NCI-H2227 treated with DMSO at 0.1 percent for 48 hours (cell line): ENCODE data around the gene ARHGAP42.

Experiments used
- DNase-seq: peaks from one replicate; lab custom pipeline; 2025; lab: John Stamatoyannopoulos, UW

ARHGAP42 gene

DNA sequence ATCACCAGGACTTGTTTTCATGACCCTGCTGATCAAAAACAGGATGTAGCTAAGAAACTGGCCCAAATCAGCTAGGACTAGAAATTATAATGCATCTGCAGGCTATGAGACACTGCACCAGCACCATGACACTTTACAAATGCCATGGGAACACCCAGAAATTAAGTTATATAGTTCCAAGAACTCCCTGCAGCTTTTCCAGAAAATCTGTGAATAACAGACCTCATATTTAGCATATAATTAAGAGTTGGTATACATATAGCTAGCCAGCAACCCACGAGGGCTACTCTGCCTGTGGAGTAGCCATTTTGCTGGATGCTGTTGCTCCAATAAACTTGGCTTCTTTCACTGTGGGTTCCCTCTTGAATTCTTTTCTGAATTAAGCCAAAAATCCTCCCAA is 341.6 kb downstream of the ARHGAP42 start:
- no peak for DNase-seq

DNA sequence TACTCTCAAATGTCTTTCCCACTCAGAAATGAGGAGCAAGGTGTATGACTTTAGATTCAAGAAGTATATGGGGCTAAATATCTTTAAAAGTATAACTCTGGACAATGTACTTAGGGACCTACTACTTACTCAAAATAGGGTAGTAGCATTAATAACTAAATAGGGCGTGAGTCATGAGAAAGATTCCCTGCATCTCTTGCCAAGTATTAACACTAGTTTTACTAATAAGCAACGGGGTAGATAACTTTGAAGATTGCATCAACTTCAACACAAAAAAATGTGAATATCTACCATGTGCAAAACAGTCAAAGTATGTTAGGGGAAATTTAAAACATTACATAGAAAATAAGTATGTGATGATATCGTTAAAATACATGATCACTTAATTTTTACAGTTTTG is 342.9 kb downstream of the ARHGAP42 start:
- no peak for DNase-seq

DNA sequence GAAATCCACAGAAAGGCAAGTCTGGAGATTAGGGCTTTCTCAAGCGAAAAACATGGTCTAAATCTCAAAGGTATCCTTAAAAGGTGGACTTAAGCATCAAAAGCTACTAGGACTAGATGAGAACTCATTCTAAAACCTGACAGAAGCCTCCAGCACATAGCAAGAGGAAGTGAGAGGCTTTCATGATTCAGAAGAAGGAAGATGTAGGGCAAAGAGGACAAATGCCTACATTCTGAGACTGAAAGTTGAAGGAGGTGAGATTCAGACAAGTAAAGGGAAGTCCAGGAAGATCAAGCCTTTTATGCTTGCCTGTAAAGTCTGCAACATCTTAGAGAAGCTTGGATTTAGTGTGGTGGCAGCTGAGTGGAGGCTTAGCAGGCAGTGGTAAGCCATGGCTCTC is 343.6 kb downstream of the ARHGAP42 start:
- DNase-seq = no peak

DNA sequence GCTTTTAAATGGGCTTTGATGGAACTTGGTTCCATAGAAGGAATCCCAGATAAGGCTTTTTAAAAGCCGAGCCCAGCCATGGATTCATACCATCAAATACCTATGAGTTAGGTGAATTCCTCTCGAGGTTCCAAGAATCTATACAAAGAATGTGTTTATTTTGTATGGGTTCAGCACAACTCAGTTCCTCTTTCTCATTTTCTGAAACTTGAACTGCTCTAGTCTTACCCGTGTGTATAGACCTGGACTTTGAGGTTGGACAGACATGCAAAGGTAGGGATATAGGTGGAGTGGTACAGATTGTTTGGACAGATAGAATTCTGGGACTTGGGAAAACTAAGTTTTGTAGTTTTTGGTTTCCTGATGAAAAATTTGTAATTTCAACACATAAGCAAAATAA is 344.6 kb downstream of the ARHGAP42 start:
- DNase-seq = no peak

DNA sequence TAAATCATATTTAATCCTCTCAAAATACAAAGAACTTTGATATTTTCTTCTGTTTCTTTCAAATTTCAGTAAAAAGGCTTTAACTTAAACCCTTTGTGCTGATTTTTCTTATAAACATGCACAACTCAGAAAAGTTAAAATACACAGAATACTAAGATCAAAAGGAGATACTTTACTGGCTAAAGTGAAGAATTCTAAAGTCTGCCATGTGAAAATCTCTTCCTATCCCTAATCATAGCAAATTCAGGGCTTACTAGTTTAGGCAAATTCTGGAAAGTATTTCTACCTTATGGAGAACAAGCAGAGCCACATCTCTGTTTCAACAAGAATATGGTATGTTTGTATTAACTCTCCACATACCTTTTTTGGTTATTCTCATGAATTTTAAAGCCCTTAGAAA is 345.9 kb downstream of the ARHGAP42 start:
- no peak for DNase-seq

DNA sequence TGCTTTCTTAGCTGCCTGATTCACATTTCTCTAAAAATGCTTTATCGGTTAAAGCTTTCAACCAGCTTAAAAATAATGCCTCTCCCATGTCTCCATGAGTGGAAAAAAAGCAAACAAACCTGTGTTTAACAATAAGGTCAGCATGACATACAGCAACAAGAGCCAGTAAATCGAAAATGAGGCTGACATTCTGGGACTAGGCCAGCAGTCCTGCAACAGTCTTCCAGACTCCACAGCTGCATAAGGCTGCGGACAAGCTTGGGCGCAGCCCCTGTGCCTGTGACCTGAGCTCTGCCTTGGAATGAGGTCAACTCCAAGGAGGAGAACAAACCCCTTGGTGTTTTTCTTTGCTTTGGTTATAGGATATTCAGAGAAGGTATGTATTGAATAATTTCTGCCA is 347.0 kb downstream of the ARHGAP42 start:
- DNase-seq = no peak

DNA sequence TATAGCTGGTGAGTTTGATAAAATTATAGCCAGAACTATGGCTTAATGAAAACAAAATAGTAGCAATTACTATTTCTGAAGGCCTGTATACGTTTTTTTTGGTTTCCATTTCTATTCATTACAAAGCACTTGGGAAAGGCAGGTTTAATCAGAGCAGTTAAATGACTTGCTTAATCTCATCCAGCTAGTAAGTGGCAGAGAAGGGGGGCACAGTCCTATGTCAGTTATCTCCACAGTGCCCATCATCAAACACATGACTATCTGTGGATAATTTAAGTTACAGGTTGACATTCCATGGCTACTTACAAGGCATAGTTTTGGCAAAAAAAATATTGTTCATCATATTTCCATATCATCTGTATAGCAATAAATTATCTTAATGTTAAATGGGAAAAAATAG is 348.8 kb downstream of the ARHGAP42 start:
- DNase-seq = no peak
